ENCODE data around the gene OPN4.

OPN4 gene

GRCh38 chr10:86698207-86698940 is 44.0 kb downstream of the OPN4 start:
- DNase-seq (ENCODE audit: low spot score) (no peak), FAIRE-seq (no peak)

- DNase-seq (ENCODE audit: low spot score): no peak
- no peak for FAIRE-seq
Measured at GRCh38 chr10:86699125-86699524, 44.8 kb downstream of the OPN4 start.

- FAIRE-seq (no peak), DNase-seq (ENCODE audit: low spot score) (no peak)
Measured at GRCh38 chr10:86699541-86699940, 45.2 kb downstream of the OPN4 start.

- FAIRE-seq: no peak
- no peak for DNase-seq (ENCODE audit: low spot score)
Measured at GRCh38 chr10:86699991-86700840, 45.9 kb downstream of the OPN4 start.

GRCh38 chr10:86700851-86701617 is 46.7 kb downstream of the OPN4 start:
- no peak for DNase-seq (ENCODE audit: low spot score)

GRCh38 chr10:86703176-86703575 is 48.8 kb downstream of the OPN4 start:
- no peak for DNase-seq (ENCODE audit: low spot score)
- no peak for FAIRE-seq

More at GRCh38 chr10:86700851-86701617, 46.7 kb downstream of the OPN4 start:
- no peak for FAIRE-seq

GRCh38 chr10:86705139-86705538 is 50.8 kb downstream of the OPN4 start:
- DNase-seq (ENCODE audit: low spot score) (no peak), FAIRE-seq (no peak)

- DNase-seq (ENCODE audit: low spot score): no peak
Measured at GRCh38 chr10:86705905-86706304, 51.6 kb downstream of the OPN4 start.

GRCh38 chr10:86706401-86706841 is 52.1 kb downstream of the OPN4 start:
- FAIRE-seq: no peak
- no peak for DNase-seq (ENCODE audit: low spot score)

More at GRCh38 chr10:86705905-86706304, 51.6 kb downstream of the OPN4 start:
- FAIRE-seq: no peak

- DNase-seq (ENCODE audit: low spot score): no peak
- FAIRE-seq: no peak
Measured at GRCh38 chr10:86706977-86707376, 52.6 kb downstream of the OPN4 start.

GRCh38 chr10:86707505-86707904 is 53.2 kb downstream of the OPN4 start:
- DNase-seq (ENCODE audit: low spot score) (no peak), FAIRE-seq (no peak)

GRCh38 chr10:86708068-86708782 is 53.9 kb downstream of the OPN4 start:
- FAIRE-seq (no peak), DNase-seq (ENCODE audit: low spot score) (no peak)

GRCh38 chr10:86708783-86709380 is 54.5 kb downstream of the OPN4 start:
- DNase-seq (ENCODE audit: low spot score) (no peak), FAIRE-seq (no peak)

GRCh38 chr10:86709396-86710185 is 55.2 kb downstream of the OPN4 start:
- FAIRE-seq (no peak), DNase-seq (ENCODE audit: low spot score) (no peak)

GRCh38 chr10:86710987-86711512 is 56.7 kb downstream of the OPN4 start:
- FAIRE-seq (no peak), DNase-seq (ENCODE audit: low spot score) (peak; percentile 95)

- FAIRE-seq (no peak), DNase-seq (ENCODE audit: low spot score) (peak; percentile 67)
Measured at GRCh38 chr10:86711513-86712316, 57.4 kb downstream of the OPN4 start.

- DNase-seq (ENCODE audit: low spot score) (no peak), FAIRE-seq (no peak)
Measured at GRCh38 chr10:86712317-86712707, 58.0 kb downstream of the OPN4 start.

GRCh38 chr10:86715156-86715795 is 60.9 kb downstream of the OPN4 start:
- FAIRE-seq: no peak

More at GRCh38 chr10:86715156-86715795, 60.9 kb downstream of the OPN4 start:
- no peak for DNase-seq (ENCODE audit: low spot score)

Measured in urothelium cell line (cell line).